Ishikawa (cell line): Measurements from ENCODE around the gene MVD.

Source experiments
- CEBPB ChIP-seq: IDR thresholded peaks from 2 replicates; pipeline ENCODE4 v1.6.1; 2012
- CREB1 ChIP-seq: IDR thresholded peaks from 2 replicates; pipeline ENCODE4 v1.6.1; 2012; ENCODE audit warnings: low read depth
- EGR1 ChIP-seq: IDR thresholded peaks from 2 replicates; pipeline ENCODE4 v1.6.1; 2012
- EP300 ChIP-seq: IDR thresholded peaks from 2 replicates; pipeline ENCODE4 v1.6.1; 2012; ENCODE audit warnings: borderline replicate concordance
- FOXM1 ChIP-seq: IDR thresholded peaks from 2 replicates; pipeline ENCODE4 v1.6.1; 2012; ENCODE audit warnings: low read depth, borderline replicate concordance
- MAX ChIP-seq: IDR thresholded peaks from 2 replicates; pipeline ENCODE4 v1.6.1; 2012
- NFIC ChIP-seq: IDR thresholded peaks from 2 replicates; pipeline ENCODE4 v1.6.1; 2012
- RAD21 ChIP-seq: IDR thresholded peaks from 2 replicates; pipeline ENCODE4 v1.6.1; 2012; ENCODE audit warnings: low read depth
- REST ChIP-seq: IDR thresholded peaks from 2 replicates; pipeline ENCODE4 v1.6.1; 2012; ENCODE audit warnings: low read depth, mild to moderate bottlenecking
- TAF1 ChIP-seq: IDR thresholded peaks from 2 replicates; pipeline ENCODE4 v1.6.1; 2012; ENCODE audit warnings: low read depth, mild to moderate bottlenecking
- TCF12 ChIP-seq: IDR thresholded peaks from 2 replicates; pipeline ENCODE4 v1.6.1; 2012; ENCODE audit warnings: low read depth
- TEAD4 ChIP-seq: IDR thresholded peaks from 2 replicates; pipeline ENCODE4 v1.6.1; 2012
- USF1 ChIP-seq: IDR thresholded peaks from 2 replicates; pipeline ENCODE4 v1.6.1; 2012
- YY1 ChIP-seq: IDR thresholded peaks from 2 replicates; pipeline ENCODE4 v1.6.1; 2012; ENCODE audit warnings: low read depth
- ZBTB7A ChIP-seq: IDR thresholded peaks from 2 replicates; pipeline ENCODE4 v1.6.1; 2012; ENCODE audit warnings: low read depth

Gene MVD

GRCh38 chr16:88655053-88655732 lies 7.7 kb downstream of the MVD start:
- TF ChIP-seq ZBTB7A (0 out of 2 replicates have a peak, but pooled peaks have one; percentile 18), CEBPB (no peak), USF1 (no peak), CREB1 (no peak), EP300 (no peak), REST (no peak), YY1 (no peak), RAD21 (no peak)

GRCh38 chr16:88654363-88655052 lies 8.4 kb downstream of the MVD start:
- TF ChIP-seq RAD21 = no peak
- TF ChIP-seq EP300 = no peak
- TF ChIP-seq REST = no peak
- TF ChIP-seq USF1 = no peak
- TF ChIP-seq NFIC = no peak
- no peak for TF ChIP-seq TCF12
- no peak for TF ChIP-seq YY1
- no peak for TF ChIP-seq TAF1
- no peak for TF ChIP-seq FOXM1
- TF ChIP-seq CREB1 = no peak
- TF ChIP-seq ZBTB7A = no peak
- no peak for TF ChIP-seq EGR1
- no peak for TF ChIP-seq CEBPB
- TF ChIP-seq TEAD4 = no peak
- no peak for TF ChIP-seq MAX

GRCh38 chr16:88653596-88654362 lies 9.1 kb downstream of the MVD start:
- TF ChIP-seq EP300 (no peak), TCF12 (no peak), ZBTB7A (no peak), USF1 (no peak), CEBPB (no peak), NFIC (no peak), REST (no peak), TAF1 (no peak)

- TF ChIP-seq REST = no peak
- TF ChIP-seq USF1 = no peak
- no peak for TF ChIP-seq EP300
- no peak for TF ChIP-seq YY1
- TF ChIP-seq TAF1 = no peak
- TF ChIP-seq TCF12 = no peak
- no peak for TF ChIP-seq EGR1
- no peak for TF ChIP-seq ZBTB7A
Measured at GRCh38 chr16:88653101-88653500, 9.8 kb downstream of the MVD start.
